ENCODE data around the gene RBM18.

GRCh38 chr9:122209451-122209850 lies 55.2 kb downstream of the RBM18 start:
- TF ChIP-seq CTCF (IDR thresholded peaks at IDR 0.05) = no peak
- no peak for TF ChIP-seq EZH2 (IDR thresholded peaks at IDR 0.05; ENCODE audit: borderline replicate concordance, insufficient read depth, low read depth, low read length, poor library complexity, severe bottlenecking)
